Neural progenitor cell (in vitro differentiated cells): ENCODE measurements around the gene OR4Q3. TPM values are rescaled to one million over a fixed set of nuclear protein-coding genes. Genes with fewer than 3 reads are reported as not detected.
"Not testable (repeated sequence)": the region's sequence is repeated elsewhere in the genome, so short reads cannot be mapped to it uniquely, and the experiment has no call there.

Experiments used
- DNase-seq: peaks from one replicate; pipeline ENCODE4 v3.0.0-alpha.2; 2016; ENCODE audit warnings: low spot score
- H2AFZ ChIP-seq: fragments of 200-600 bp; sonication (generic); replicated peaks from 2 replicates; pipeline ENCODE4 v1.6.1; 2016; ENCODE audit warnings: antibody characterized with exemption
- H3F3A ChIP-seq: fragments of 200-600 bp; sonication (generic); 2 replicates; pipeline ENCODE4 v1.6.1; 2016; ENCODE audit warnings: antibody characterized with exemption, low read depth
- H3K27ac ChIP-seq: fragments of 200-600 bp; sonication (generic); 2 replicates; pipeline ENCODE4 v1.5.1; 2016; ENCODE audit warnings: mild to moderate bottlenecking
- H3K27me3 ChIP-seq: fragments of 200-600 bp; sonication (generic); 2 replicates; pipeline ENCODE4 v1.6.1; 2016; ENCODE audit warnings: mild to moderate bottlenecking, moderate library complexity
- H3K36me3 ChIP-seq: fragments of 200-600 bp; sonication (generic); 2 replicates; pipeline ENCODE4 v1.5.1; 2016
- H3K4me1 ChIP-seq: fragments of 200-600 bp; sonication (generic); 2 replicates; pipeline ENCODE4 v1.6.1; 2016; ENCODE audit warnings: mixed run types
- H3K4me2 ChIP-seq: fragments of 200-600 bp; sonication (generic); 2 replicates; pipeline ENCODE4 v1.6.1; 2016
- H3K4me3 ChIP-seq: fragments of 200-600 bp; sonication (generic); 2 replicates; pipeline ENCODE4 v1.5.1; 2016
- H3K79me2 ChIP-seq: fragments of 200-600 bp; sonication (generic); 2 replicates; pipeline ENCODE4 v1.6.1; 2016; ENCODE audit warnings: low read depth
- H3K9ac ChIP-seq: fragments of 200-600 bp; sonication (generic); 2 replicates; pipeline ENCODE4 v1.6.1; 2016
- H3K9me3 ChIP-seq: fragments of 200-600 bp; sonication (generic); 2 replicates; pipeline ENCODE4 v1.5.1; 2016; ENCODE audit warnings: low read depth
- H4K20me1 ChIP-seq: fragments of 200-600 bp; sonication (generic); 2 replicates; pipeline ENCODE4 v1.6.1; 2016; ENCODE audit warnings: low read depth
- H3K27ac Mint-ChIP-seq: 3 replicates; pipeline ENCODE4 v1.8.0; 2021; ENCODE audit warnings: mixed read lengths
- H3K27me3 Mint-ChIP-seq: 2 replicates; pipeline ENCODE4 v1.8.0; 2022; ENCODE audit warnings: low read depth, mild to moderate bottlenecking, inconsistent platforms, moderate library complexity, mixed read lengths; ENCODE audit not compliant: insufficient read depth
- H3K36me3 Mint-ChIP-seq: 3 replicates; pipeline ENCODE4 v1.8.0; 2021; ENCODE audit warnings: mixed read lengths
- H3K4me1 Mint-ChIP-seq: 3 replicates; pipeline ENCODE4 v1.8.0; 2021; ENCODE audit warnings: mixed read lengths
- H3K4me3 Mint-ChIP-seq: 3 replicates; pipeline ENCODE4 v1.8.0; 2021; ENCODE audit warnings: mild to moderate bottlenecking, moderate library complexity, mixed read lengths
- H3K9me3 Mint-ChIP-seq: 3 replicates; pipeline ENCODE4 v1.8.0; 2020; ENCODE audit warnings: mixed read lengths
- EZH2 ChIP-seq: fragments of 200-600 bp; sonication (generic); IDR thresholded peaks from 2 replicates; pipeline ENCODE4 v1.6.1; 2017; ENCODE audit warnings: antibody characterized with exemption, mild to moderate bottlenecking, moderate library complexity
- EZH2phosphoT487 ChIP-seq: fragments of 200-600 bp; sonication (generic); IDR thresholded peaks from 2 replicates; pipeline ENCODE4 v1.6.1; 2017; ENCODE audit warnings: antibody characterized with exemption
- total RNA-seq: library from RNA; depleted of rRNA; stranded (reverse); fragments of >200 nt; gene quantifications from 2 replicates; pipeline ENCODE4 v1.2.3, GENCODE V29; 2015; ENCODE audit warnings: low replicate concordance
- TF ChIP-seq, protein P1 (sequence below): fragments of 200-600 bp; sonication (generic); IDR thresholded peaks from 2 replicates; pipeline ENCODE4 v1.5.1; 2017; ENCODE audit warnings: antibody characterized with exemption, mild to moderate bottlenecking

The OR4Q3 gene
- total RNA-seq = not detected in 2 replicates

DNA sequence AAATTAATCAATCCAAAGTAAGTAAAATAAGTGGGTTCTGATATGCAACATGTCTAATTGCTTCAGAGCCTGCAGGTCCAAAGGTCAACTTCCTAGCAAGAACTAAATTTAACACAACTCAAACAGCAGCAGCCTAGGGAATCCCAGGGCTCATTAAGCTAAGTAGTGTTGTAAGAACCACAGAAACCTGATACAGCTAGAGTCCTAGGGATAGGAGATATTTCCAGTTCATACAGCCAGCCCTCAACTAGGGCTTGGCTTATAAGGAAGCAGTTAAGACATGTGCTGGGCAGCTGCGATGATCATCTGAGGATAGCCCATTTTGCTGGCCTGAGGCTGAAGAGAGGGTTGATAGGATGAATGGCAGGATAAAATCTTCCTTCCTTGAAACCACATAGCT, at the start of gene OR4Q3:
Gene OR4Q3, plus strand, starts transcription at position 316 of the 400 bp plus-strand sequence.
- Histone ChIP-seq H3F3A (no peaks in the 10 kb centered on the region), H3K4me1 (no peaks in the 10 kb centered on the region), H3K9me3 (peaks cover 98% of the 10 kb centered on the region), H3K27me3 (no peaks in the 10 kb centered on the region), H4K20me1 (no peaks in the 10 kb centered on the region), H3K36me3 (peaks cover 10% of the 10 kb centered on the region), H3K27ac (no peak within 1 kb of the TSS), H3K4me3 (no peak within 1 kb of the TSS), H3K79me2 (no peaks in the 10 kb centered on the region), H3K9ac (no peak within 1 kb of the TSS), H2AFZ (no peak within 1 kb of the TSS), H3K4me2 (no peak within 1 kb of the TSS)
- Mint-ChIP-seq H3K4me3 (no peak within 1 kb of the TSS), H3K27ac (no peak within 1 kb of the TSS), H3K4me1 (no peaks in the 10 kb centered on the region), H3K27me3 (no peaks in the 10 kb centered on the region), H3K9me3 (peaks cover 40% of the 10 kb centered on the region), H3K36me3 (no peaks in the 10 kb centered on the region)
- no peak for DNase-seq
- no peak for TF ChIP-seq EZH2phosphoT487
- TF ChIP-seq EZH2 = no peak
- TF ChIP-seq, protein P1, sequence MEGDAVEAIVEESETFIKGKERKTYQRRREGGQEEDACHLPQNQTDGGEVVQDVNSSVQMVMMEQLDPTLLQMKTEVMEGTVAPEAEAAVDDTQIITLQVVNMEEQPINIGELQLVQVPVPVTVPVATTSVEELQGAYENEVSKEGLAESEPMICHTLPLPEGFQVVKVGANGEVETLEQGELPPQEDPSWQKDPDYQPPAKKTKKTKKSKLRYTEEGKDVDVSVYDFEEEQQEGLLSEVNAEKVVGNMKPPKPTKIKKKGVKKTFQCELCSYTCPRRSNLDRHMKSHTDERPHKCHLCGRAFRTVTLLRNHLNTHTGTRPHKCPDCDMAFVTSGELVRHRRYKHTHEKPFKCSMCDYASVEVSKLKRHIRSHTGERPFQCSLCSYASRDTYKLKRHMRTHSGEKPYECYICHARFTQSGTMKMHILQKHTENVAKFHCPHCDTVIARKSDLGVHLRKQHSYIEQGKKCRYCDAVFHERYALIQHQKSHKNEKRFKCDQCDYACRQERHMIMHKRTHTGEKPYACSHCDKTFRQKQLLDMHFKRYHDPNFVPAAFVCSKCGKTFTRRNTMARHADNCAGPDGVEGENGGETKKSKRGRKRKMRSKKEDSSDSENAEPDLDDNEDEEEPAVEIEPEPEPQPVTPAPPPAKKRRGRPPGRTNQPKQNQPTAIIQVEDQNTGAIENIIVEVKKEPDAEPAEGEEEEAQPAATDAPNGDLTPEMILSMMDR = no peak

DNA sequence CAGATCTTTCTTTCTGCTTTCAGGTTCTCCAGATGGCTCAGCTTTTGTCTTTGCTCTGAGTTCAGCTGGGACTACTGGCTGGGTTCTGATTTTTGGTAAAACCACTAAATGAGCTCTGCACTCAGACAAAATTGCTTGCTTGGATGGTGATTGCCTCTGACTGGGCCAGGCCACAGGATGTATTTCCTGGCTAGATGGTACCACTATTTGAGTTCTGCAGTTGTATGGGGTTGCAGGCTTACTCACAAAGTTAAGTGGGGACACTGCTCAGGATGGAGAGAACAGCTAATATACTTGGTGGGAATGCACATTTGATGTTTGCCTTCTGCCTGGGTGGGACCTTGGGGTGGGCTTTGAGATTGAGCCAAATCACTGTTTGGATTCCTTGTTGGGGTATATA, 14.0 kb upstream of the OR4Q3 start:
- Histone ChIP-seq H4K20me1 (no peaks in the 10 kb centered on the region), H3K36me3 (no peaks in the 10 kb centered on the region), H3K27me3 (no peaks in the 10 kb centered on the region), H3K4me1 (no peaks in the 10 kb centered on the region), H3K27ac (no peak overlapping the region), H3K79me2 (no peaks in the 10 kb centered on the region), H3K4me2 (no peak overlapping the region), H3K4me3 (no peak overlapping the region), H3K9me3 (peaks cover 78% of the 10 kb centered on the region), H3F3A (no peaks in the 10 kb centered on the region), H2AFZ (no peak overlapping the region), H3K9ac (no peak overlapping the region)
- H3K9me3 Mint-ChIP-seq = peaks cover 38% of the 10 kb centered on the region
- no peak for DNase-seq
- TF ChIP-seq, protein P1 = no peak
- TF ChIP-seq EZH2 = no peak
- TF ChIP-seq EZH2phosphoT487 = no peak
- H3K36me3 Mint-ChIP-seq = no peaks in the 10 kb centered on the region
- no peak overlapping the region for H3K27ac Mint-ChIP-seq
- H3K4me1 Mint-ChIP-seq = no peaks in the 10 kb centered on the region
- peaks cover 3% of the 10 kb centered on the region for H3K27me3 Mint-ChIP-seq
- H3K4me3 Mint-ChIP-seq = no peak overlapping the region

- H2AFZ ChIP-seq = no peak overlapping the region
- no peaks in the 10 kb centered on the region for H3K27me3 ChIP-seq
- no peak overlapping the region for H3K27ac ChIP-seq
- peaks cover 80% of the 10 kb centered on the region for H3K9me3 ChIP-seq
- no peaks in the 10 kb centered on the region for H3K4me1 Mint-ChIP-seq
- peaks cover 37% of the 10 kb centered on the region for H3K9me3 Mint-ChIP-seq
- H3K36me3 ChIP-seq = no peaks in the 10 kb centered on the region
- no peak overlapping the region for H3K9ac ChIP-seq
- no peaks in the 10 kb centered on the region for H3K79me2 ChIP-seq
- H3F3A ChIP-seq = no peaks in the 10 kb centered on the region
- no peak overlapping the region for H3K4me3 ChIP-seq
- H3K36me3 Mint-ChIP-seq = no peaks in the 10 kb centered on the region
- no peak overlapping the region for H3K4me2 ChIP-seq
- H3K4me1 ChIP-seq = no peaks in the 10 kb centered on the region
- no peak overlapping the region for H3K27ac Mint-ChIP-seq
- H3K4me3 Mint-ChIP-seq = no peak overlapping the region
- DNase-seq = no peak
- H3K27me3 Mint-ChIP-seq = peaks cover 3% of the 10 kb centered on the region
- no peaks in the 10 kb centered on the region for H4K20me1 ChIP-seq
- no peak for TF ChIP-seq EZH2
- TF ChIP-seq, protein P1 = no peak
- no peak for TF ChIP-seq EZH2phosphoT487
Measured at GRCh38 chr14:19729763-19730162, 13.6 kb upstream of the OR4Q3 start.

DNA sequence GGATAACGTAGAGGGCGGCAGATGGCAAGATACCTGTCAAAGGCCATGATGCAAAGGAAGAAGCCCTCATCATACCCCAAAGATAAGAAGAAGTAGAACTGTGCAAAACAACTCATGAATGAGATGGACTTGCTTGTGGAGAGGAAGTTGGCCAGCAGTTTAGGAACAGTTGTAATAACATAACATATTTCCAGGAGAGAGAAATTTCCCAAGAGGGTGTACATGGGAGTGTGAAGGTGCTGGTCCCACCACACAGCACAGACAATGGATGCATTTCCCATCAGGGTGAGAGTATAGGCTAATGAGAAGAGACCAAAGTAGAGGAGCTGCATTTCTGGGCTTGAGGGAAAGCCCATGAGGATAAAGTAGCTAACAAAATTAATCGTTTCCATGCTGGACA, 9.5 kb upstream of the OR4Q3 start:
- H3K4me1 ChIP-seq, H3K4me3 ChIP-seq, H3K27me3 ChIP-seq, H3K4me1 Mint-ChIP-seq, H2AFZ ChIP-seq, H3K4me2 ChIP-seq, H3K27me3 Mint-ChIP-seq, H3K9ac ChIP-seq, H4K20me1 ChIP-seq, H3K27ac ChIP-seq, DNase-seq, H3K79me2 ChIP-seq, H3K36me3 Mint-ChIP-seq, H3K27ac Mint-ChIP-seq, H3F3A ChIP-seq, H3K4me3 Mint-ChIP-seq: not testable (repeated sequence)
- Histone ChIP-seq H3K9me3 (peaks cover 71% of the 10 kb centered on the region), H3K36me3 (peaks cover 11% of the 10 kb centered on the region)
- peaks cover 42% of the 10 kb centered on the region for H3K9me3 Mint-ChIP-seq

DNA sequence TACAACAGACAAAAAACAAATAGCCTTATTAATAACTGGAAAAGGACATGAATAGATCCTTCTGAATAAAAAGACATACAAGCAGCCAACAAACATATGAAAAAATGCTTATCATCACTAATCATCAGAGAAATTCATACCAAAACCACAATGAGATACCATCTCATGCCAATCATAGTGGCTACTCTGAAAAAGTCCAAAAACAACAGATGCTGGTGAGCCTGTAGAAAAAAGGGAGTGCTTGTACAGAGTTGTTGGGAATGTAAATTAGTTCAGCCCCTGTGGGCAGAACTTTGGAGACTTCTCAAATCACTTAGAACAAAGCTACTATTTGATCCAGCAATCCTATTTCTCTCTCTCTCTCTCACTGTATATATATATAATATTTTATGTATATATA, 8.9 kb downstream of the OR4Q3 start:
- DNase-seq, H3K4me1 ChIP-seq, H3F3A ChIP-seq, H3K4me2 ChIP-seq, H3K4me1 Mint-ChIP-seq, H3K4me3 Mint-ChIP-seq, H3K36me3 ChIP-seq, H4K20me1 ChIP-seq, H3K9ac ChIP-seq, H3K27me3 ChIP-seq, H3K4me3 ChIP-seq, H3K27me3 Mint-ChIP-seq, H3K27ac Mint-ChIP-seq, H3K79me2 ChIP-seq, H3K27ac ChIP-seq, H3K36me3 Mint-ChIP-seq, H2AFZ ChIP-seq: not testable (repeated sequence)
- peaks cover 90% of the 10 kb centered on the region for H3K9me3 ChIP-seq
- H3K9me3 Mint-ChIP-seq = peaks cover 28% of the 10 kb centered on the region
